ENCODE data around the gene VEZT. TPM values are rescaled to one million over a fixed set of nuclear protein-coding genes. Genes with fewer than 3 reads are reported as not detected.

VEZT gene
- total and polyA plus RNA-seq, 4 donors: 13.7 to 47.4 (median 22.0) TPM

DNA sequence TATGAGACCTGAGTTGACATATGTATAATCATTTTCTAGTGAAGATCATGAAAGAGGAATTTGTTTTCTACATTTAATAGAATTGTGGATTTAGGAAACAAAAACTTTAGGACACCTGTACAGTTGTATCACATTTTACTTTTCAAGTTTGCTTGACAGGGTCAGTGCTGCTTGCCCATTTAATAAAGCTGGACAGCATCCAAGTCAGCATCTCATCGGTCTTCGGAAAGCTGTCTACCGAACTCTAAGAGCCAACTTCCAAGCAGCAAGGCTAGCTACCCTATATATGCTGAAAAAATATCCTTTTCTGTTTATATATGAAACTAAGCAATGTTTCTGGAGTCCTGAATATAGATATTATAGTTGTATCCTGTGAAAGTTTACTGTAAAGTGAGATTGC, 52.3 kb downstream of the VEZT start (continued):
- TF ChIP-seq, protein P1, sequence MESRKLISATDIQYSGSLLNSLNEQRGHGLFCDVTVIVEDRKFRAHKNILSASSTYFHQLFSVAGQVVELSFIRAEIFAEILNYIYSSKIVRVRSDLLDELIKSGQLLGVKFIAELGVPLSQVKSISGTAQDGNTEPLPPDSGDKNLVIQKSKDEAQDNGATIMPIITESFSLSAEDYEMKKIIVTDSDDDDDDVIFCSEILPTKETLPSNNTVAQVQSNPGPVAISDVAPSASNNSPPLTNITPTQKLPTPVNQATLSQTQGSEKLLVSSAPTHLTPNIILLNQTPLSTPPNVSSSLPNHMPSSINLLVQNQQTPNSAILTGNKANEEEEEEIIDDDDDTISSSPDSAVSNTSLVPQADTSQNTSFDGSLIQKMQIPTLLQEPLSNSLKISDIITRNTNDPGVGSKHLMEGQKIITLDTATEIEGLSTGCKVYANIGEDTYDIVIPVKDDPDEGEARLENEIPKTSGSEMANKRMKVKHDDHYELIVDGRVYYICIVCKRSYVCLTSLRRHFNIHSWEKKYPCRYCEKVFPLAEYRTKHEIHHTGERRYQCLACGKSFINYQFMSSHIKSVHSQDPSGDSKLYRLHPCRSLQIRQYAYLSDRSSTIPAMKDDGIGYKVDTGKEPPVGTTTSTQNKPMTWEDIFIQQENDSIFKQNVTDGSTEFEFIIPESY (IDR thresholded peaks at IDR 0.05): no peak
- TF ChIP-seq RXRA (IDR thresholded peaks at IDR 0.05) (no peak), TAF1 (conservative IDR thresholded peaks at IDR 0.05) (no peak)

DNA sequence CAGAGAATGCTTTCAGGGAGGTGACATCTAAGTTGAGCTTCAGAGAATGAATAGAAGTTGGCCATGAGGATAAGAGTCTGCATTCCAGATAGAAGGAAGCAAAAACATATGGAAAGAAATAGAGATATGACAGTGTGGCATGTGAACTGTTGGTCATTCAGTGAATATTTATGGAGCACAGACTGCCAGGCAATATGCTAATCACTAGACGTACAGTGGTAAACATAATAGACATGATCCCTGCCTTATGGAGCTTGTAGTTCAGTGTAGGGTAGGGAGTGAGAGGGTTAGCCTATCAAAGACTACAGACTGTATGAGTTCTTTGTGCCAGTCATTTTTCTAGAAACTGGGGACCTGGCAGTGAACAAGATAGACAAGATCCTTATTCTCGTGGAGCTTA, 53.9 kb downstream of the VEZT start:
- Histone ChIP-seq H3K4me3 (ENCODE audit: low read depth in 1 of 3, low read length in 3 of 3) (no peak overlapping the region), H3K9ac (ENCODE audit: low read depth in 1 of 2, low read length in 2 of 2) (no peak overlapping the region), H3K9me3 (ENCODE audit: control insufficient read depth in 4 of 4, low read length in 3 of 4) (no peaks in the 10 kb centered on the region), H3K36me3 (ENCODE audit: control insufficient read depth in 4 of 4, insufficient read depth in 3 of 4, low read depth in 1 of 4, low read length in 3 of 4) (peaks cover 4 to 17% (median 13%) of the 10 kb centered on the region in 4 donors), H3K27me3 (ENCODE audit: control insufficient read depth in 4 of 4, insufficient read depth in 4 of 4, low read length in 3 of 4) (no peaks in the 10 kb centered on the region), H3K27ac (ENCODE audit: low read depth in 1 of 2, low read length in 2 of 2) (no peak overlapping the region), H3K4me1 (ENCODE audit: control insufficient read depth in 4 of 4, insufficient read depth in 4 of 4, low read length in 3 of 4) (no peaks in the 10 kb centered on the region)
- no peak for DNase-seq (ENCODE audit: low spot score)
- no peak for TF ChIP-seq EGR1 (IDR thresholded peaks at IDR 0.05; ENCODE audit: low read depth in 2 of 2)
- no peak for TF ChIP-seq YY1 (IDR thresholded peaks at IDR 0.05)
- no peak for TF ChIP-seq GABPA (IDR thresholded peaks at IDR 0.05 in 1 of 2, conservative IDR thresholded peaks at IDR 0.05 in 1 of 2)
- TF ChIP-seq, protein P2, sequence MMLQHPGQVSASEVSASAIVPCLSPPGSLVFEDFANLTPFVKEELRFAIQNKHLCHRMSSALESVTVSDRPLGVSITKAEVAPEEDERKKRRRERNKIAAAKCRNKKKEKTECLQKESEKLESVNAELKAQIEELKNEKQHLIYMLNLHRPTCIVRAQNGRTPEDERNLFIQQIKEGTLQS (IDR thresholded peaks at IDR 0.05): no peak
- TF ChIP-seq HNF4A (conservative IDR thresholded peaks at IDR 0.05): no peak
- TF ChIP-seq TAF1 (conservative IDR thresholded peaks at IDR 0.05): no peak
- TF ChIP-seq FOXA2 (IDR thresholded peaks at IDR 0.05): no peak
- no peak for TF ChIP-seq JUND (IDR thresholded peaks at IDR 0.05)
- TF ChIP-seq, protein P1 (IDR thresholded peaks at IDR 0.05): no peak
- no peak for TF ChIP-seq NR2F2 (IDR thresholded peaks at IDR 0.05)
- TF ChIP-seq, protein P3, sequence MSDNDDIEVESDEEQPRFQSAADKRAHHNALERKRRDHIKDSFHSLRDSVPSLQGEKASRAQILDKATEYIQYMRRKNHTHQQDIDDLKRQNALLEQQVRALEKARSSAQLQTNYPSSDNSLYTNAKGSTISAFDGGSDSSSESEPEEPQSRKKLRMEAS (IDR thresholded peaks at IDR 0.05): no peak
- TF ChIP-seq RAD21 (IDR thresholded peaks at IDR 0.05): no peak
- no peak for TF ChIP-seq SP1 (IDR thresholded peaks at IDR 0.05)
- TF ChIP-seq, protein P4, sequence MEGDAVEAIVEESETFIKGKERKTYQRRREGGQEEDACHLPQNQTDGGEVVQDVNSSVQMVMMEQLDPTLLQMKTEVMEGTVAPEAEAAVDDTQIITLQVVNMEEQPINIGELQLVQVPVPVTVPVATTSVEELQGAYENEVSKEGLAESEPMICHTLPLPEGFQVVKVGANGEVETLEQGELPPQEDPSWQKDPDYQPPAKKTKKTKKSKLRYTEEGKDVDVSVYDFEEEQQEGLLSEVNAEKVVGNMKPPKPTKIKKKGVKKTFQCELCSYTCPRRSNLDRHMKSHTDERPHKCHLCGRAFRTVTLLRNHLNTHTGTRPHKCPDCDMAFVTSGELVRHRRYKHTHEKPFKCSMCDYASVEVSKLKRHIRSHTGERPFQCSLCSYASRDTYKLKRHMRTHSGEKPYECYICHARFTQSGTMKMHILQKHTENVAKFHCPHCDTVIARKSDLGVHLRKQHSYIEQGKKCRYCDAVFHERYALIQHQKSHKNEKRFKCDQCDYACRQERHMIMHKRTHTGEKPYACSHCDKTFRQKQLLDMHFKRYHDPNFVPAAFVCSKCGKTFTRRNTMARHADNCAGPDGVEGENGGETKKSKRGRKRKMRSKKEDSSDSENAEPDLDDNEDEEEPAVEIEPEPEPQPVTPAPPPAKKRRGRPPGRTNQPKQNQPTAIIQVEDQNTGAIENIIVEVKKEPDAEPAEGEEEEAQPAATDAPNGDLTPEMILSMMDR (IDR thresholded peaks at IDR 0.05; ENCODE audit: low read depth, low read length, missing input control): no peak
- 85% methylated on average over 2 of the region's 2 CpGs for WGBS

DNA sequence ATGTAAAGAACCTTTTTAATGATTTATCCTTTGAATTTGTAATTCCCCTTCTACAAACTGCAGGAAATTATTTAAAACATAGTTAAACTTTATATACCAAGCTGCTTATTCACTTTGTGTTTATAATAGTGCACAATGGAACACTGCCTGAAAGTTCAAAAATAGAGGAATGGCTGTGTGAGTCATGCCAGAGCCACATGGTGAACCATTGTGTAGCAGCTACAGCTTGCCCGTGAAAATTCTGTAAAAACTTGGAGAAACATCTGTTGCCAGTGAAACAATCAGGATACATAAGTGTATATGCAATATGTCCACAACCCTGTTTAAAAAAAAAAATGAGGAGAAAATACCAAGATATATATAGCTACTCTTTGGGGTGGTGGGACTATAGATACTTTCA, 59.5 kb downstream of the VEZT start:
- no peak overlapping the region for H3K27ac ChIP-seq (ENCODE audit: low read depth in 1 of 2, low read length in 2 of 2)
- H3K9ac ChIP-seq (ENCODE audit: low read depth in 1 of 2, low read length in 2 of 2): no peak overlapping the region
- no peak for DNase-seq (ENCODE audit: low spot score)
- 84% methylated on average over 1 of the region's 1 CpG for whole genome bisulfite sequencing
- peaks cover 0 to 1% (median 0%) of the 10 kb centered on the region in 4 donors for H3K4me1 ChIP-seq (ENCODE audit: control insufficient read depth in 4 of 4, insufficient read depth in 4 of 4, low read length in 3 of 4)
- no peaks in the 10 kb centered on the region for H3K27me3 ChIP-seq (ENCODE audit: control insufficient read depth in 4 of 4, insufficient read depth in 4 of 4, low read length in 3 of 4)
- no peak overlapping the region for H3K4me3 ChIP-seq (ENCODE audit: low read depth in 1 of 3, low read length in 3 of 3)
- H3K9me3 ChIP-seq (ENCODE audit: control insufficient read depth in 4 of 4, low read length in 3 of 4): no peaks in the 10 kb centered on the region
- H3K36me3 ChIP-seq (ENCODE audit: control insufficient read depth in 4 of 4, insufficient read depth in 3 of 4, low read depth in 1 of 4, low read length in 3 of 4): peaks cover 1 to 10% (median 6%) of the 10 kb centered on the region in 4 donors
- TF ChIP-seq YY1 (IDR thresholded peaks at IDR 0.05) (no peak), FOXA2 (IDR thresholded peaks at IDR 0.05) (no peak), HNF4A (conservative IDR thresholded peaks at IDR 0.05) (no peak), GABPA (IDR thresholded peaks at IDR 0.05 in 1 of 2, conservative IDR thresholded peaks at IDR 0.05 in 1 of 2) (no peak), RAD21 (IDR thresholded peaks at IDR 0.05) (no peak), EGR1 (IDR thresholded peaks at IDR 0.05; ENCODE audit: low read depth in 2 of 2) (no peak)
- TF ChIP-seq, protein P3 (IDR thresholded peaks at IDR 0.05): no peak
- TF ChIP-seq, protein P4 (IDR thresholded peaks at IDR 0.05; ENCODE audit: low read depth, low read length, missing input control): no peak
- TF ChIP-seq, protein P5, sequence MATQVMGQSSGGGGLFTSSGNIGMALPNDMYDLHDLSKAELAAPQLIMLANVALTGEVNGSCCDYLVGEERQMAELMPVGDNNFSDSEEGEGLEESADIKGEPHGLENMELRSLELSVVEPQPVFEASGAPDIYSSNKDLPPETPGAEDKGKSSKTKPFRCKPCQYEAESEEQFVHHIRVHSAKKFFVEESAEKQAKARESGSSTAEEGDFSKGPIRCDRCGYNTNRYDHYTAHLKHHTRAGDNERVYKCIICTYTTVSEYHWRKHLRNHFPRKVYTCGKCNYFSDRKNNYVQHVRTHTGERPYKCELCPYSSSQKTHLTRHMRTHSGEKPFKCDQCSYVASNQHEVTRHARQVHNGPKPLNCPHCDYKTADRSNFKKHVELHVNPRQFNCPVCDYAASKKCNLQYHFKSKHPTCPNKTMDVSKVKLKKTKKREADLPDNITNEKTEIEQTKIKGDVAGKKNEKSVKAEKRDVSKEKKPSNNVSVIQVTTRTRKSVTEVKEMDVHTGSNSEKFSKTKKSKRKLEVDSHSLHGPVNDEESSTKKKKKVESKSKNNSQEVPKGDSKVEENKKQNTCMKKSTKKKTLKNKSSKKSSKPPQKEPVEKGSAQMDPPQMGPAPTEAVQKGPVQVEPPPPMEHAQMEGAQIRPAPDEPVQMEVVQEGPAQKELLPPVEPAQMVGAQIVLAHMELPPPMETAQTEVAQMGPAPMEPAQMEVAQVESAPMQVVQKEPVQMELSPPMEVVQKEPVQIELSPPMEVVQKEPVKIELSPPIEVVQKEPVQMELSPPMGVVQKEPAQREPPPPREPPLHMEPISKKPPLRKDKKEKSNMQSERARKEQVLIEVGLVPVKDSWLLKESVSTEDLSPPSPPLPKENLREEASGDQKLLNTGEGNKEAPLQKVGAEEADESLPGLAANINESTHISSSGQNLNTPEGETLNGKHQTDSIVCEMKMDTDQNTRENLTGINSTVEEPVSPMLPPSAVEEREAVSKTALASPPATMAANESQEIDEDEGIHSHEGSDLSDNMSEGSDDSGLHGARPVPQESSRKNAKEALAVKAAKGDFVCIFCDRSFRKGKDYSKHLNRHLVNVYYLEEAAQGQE (IDR thresholded peaks at IDR 0.05): no peak

All from liver (tissue), 9 donors.